Sciatic nerve (tissue), 2 donors: ENCODE data around the gene SORCS1. TPM values are rescaled to one million over a fixed set of nuclear protein-coding genes. Genes with fewer than 3 reads are reported as not detected.

ENCODE experiments used
- ATAC-seq: fragments of 200-7000 bp; cut with Tn5 transposase; one replicate; pipeline ENCODE4 v1.9.1; 2020; ENCODE audit warnings: mild to moderate bottlenecking, moderate library complexity
- DNase-seq: peaks from one replicate; pipeline ENCODE4 v3.0.0-alpha.2; 2020; ENCODE audit warnings: low spot score
- intact Hi-C: fragments of 100-400 bp; cut with DNase I; formaldehyde crosslinking; loops from one replicate; pipeline ENCODE4 v1.14.2; 2022
- total RNA-seq: library from RNA; stranded (reverse); fragmentation: NEBNext Ultra II Directional; extraction: Animal tissue kit (Norgen Biotek cat#: 25700); gene quantifications from one replicate; pipeline ENCODE4 v1.2.1, GENCODE V29; 2021
- donor health status: DM: no; HTN: no; CAD: no.
- donor health status: DM: no; HTN: no; CAD: no.

The SORCS1 gene
- total RNA-seq, 1 donor from 2014 or later = 80.5 TPM

DNA sequence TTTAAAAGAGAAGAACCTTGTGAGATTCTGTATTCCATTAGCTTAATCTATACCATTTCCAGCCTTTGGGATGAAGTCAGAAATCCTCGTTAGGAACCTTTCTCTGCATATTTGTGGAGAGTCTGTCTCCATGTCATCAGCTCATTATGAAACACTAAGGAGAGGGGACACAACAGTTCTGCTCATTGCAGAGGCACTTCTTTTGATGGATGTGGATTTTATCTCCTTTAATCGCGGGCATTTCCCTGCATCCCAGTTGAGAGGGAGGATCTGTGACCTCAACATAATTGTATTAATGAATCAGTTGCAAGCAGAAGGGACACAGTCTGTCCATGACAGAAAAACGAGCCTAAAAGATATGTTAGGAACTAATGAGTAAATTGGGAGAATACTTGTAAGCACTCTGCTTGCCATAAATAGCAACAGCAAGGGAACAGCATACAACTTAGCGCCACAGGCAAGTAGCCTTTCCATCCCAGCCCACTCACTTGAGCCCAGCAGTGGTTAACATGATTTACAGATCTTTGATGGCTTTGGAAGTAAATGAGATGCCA, 37.9 kb downstream of the SORCS1 start:
- ATAC-seq = no peak
- intact Hi-C loops = no loop called here
- no peak for DNase-seq

DNA sequence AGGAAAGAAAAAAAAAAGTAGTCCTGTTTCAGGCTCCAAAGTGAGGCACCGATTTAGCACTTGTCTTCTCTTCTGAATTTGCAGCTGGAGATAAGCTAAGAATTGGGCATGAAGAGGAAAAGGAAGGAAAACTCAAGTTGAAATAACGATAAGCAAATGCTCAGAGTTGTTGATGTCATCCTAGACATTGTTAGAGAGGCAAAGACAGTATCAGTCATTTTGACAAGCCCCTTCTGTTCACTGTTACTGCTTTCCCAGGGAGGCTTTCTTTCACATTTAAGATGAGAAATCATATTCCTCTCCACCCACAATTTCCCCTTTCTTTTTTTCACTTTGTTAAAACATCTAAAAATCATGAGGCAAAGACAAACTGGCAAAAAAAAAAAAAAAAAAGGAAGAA, 41.8 kb downstream of the SORCS1 start:
- DNase-seq (no peak), ATAC-seq (no peak)
- intact Hi-C loops = no loop called here

DNA sequence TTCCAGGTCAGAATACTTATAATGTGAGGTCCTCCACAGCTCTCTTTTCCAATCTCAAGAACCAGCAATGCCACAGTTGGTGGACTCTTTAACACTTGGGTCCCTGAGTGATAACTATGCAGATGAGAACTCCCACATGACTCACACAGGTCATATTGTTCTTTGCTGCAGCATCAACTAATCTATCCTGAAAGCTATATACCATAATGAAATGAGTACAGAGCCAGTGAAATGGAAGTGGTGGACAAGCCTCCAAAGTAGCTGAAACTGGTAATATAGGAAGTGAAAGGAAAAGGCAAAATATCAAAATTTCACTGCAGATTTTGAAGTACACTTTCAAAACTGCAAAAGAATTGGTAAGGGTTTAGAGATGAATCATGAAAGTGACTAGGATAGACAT, 45.6 kb downstream of the SORCS1 start:
- DNase-seq = no peak

DNA sequence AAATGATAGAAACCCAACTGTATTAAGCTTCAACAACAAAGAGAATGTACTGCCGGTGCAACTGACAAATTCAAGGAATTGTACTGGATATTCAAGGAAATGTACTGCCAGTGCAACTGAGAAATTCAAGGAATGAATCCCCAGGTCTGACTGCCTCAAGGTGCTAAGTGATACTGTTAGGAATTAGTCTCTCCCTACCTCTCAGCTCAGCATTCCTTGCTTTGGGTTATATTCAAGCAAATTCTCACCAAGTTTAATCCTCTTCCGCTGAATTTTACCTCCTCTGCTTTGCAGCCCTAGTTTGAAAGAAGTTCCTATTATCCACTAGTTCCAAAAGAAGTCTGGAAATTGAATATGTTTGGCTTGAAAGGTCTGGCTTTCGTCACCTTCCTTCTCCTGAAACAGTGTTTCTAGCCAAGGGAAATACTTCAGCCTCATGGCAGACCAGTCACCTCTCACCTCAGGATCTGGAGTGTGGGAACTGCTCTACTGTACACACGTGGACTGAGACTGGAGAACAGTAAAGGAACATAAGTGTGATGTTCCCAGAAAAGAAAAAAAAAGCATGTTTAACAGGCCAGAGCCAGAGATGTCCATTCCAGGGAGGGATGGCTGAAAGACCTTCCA, 60.4 kb downstream of the SORCS1 start:
- intact Hi-C loops = no loop called here
- ATAC-seq (no peak), DNase-seq (no peak)

More for the DNA sequence above, 45.6 kb downstream of the SORCS1 start:
- no peak for ATAC-seq
- intact Hi-C loops = no loop called here

DNA sequence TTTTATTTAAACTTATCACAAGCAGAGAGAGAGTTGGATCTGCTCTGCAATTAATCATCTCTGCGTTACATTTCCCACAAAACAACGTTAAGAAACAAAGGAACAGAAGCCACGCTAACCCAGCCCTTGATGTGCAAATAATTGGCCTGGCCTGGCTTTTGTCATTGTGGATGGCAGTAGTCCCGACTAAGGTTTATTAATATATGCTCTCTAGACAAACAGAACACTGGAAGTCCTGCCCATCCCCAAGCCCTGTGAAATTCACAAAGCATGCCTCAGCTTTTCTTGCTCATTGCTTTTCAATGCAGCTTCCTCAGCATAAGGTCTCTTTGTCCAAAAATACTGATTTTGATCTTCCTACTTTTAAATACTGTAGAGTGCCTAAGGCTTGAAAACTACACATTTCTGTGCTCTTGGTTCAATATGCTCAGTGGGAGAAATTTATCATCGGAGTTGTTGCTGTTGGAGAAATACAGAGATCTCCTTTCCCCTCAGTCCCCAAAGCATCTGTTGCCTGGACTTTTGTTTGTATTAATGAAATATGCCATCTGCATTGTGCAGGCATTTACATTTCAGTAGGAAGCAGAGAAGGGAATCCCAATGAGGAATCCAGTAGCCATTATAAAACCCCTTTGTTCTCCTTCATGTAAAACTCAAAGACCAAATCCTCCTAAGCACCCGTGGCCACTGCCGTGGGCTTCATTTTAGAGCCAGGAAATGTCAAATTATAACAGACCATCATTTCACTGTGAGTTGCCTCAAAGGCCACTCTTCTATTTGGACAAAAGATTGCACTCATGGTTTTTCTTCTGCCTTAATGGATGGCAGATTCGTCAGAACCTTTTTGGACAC, 61.1 kb downstream of the SORCS1 start:
- ATAC-seq (no peak), DNase-seq (no peak)
- intact Hi-C loops = no loop called here

DNA sequence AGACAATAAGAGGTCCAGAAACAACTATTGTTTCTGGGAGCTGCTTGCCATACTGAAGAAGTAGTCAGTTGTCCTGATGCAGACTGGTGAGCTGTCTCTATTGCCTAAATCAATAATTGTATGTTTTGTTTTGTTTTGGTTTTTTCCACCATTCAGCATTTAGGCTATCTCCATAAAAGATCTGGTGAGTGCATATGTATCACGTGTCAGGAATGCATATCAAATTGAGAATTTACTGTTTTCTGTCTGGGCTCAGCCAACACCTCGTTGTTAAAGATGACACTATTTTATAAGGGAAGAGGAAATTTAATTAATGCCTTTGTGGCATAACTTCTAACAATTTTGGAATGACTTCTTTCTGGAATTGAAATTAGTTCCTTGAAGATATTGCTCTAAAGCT, 66.2 kb downstream of the SORCS1 start:
- intact Hi-C loops = no loop called here
- no peak for DNase-seq
- ATAC-seq = no peak

DNA sequence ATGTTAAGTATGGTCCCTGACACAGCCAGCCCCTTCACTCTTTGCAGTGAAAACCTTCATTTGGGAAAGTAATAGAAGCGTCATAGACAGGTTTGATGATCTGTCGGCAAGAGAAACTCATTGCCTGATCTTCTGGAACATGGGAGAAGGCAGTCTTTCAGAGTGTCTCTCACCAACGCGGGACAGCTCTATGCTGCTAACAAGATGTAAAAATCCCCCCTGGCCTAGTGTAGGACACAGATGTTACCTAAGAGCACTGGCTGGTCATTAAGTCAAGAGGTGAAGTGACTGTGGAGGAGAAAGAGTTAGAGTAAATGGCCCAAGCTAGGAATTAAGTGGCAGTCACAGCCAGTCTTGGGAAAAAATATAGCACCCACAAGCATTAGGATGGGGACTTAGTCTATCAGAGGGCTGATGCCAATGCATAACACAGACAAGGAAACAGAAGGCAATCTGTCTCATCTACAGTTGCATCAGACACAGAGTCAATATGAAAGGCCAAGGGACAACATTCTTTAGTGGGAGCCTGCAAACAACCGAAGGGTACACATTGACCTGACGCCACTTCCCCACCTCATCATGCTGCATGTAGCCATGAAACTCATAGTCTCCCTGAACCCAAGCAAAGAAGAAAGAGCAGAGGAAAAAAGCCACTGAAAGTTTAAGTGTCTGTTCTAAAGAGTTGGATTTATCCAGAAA, 69.5 kb downstream of the SORCS1 start:
- ATAC-seq (no peak), DNase-seq (no peak)
- intact Hi-C loops = no loop called here

DNA sequence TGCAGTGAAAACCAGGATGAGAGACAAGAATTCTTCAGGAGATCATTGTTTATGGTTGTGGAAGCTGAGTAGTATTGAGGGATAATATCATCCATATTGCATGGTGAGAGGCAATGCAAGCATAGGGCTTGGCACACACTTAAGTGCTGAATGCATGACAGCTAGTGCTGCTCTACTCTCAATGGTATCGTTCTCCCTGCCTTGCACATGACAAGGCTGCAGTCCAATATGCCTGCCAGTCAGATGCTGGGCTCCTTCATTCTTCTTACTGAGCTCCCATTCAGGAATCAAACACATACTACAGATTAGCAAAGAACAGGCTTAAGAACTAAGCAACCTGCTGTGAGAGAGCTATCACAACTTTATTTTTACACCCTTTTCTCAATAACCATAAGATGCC, 72.2 kb downstream of the SORCS1 start:
- intact Hi-C loops = no loop called here
- no peak for DNase-seq
- no peak for ATAC-seq

DNA sequence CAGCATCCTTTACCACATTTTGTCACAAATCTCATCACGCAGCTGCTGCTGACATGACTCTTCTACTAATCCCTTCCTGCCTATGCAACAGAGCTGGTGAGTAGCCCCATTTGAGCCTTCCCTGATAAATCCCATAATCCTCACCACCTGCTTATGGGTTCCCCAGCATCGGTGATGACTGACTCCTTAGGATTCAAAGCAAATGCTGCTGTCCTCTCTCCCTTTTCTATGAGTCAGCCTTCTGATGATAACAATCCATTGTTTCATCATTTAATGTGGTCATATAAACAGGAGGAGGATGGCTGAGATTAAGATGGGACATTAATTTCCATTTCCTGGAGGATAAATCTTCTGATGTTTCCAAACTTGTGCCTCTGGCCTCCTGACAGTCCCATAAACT, 73.4 kb downstream of the SORCS1 start:
- no peak for ATAC-seq
- intact Hi-C loops = no loop called here
- DNase-seq = no peak

DNA sequence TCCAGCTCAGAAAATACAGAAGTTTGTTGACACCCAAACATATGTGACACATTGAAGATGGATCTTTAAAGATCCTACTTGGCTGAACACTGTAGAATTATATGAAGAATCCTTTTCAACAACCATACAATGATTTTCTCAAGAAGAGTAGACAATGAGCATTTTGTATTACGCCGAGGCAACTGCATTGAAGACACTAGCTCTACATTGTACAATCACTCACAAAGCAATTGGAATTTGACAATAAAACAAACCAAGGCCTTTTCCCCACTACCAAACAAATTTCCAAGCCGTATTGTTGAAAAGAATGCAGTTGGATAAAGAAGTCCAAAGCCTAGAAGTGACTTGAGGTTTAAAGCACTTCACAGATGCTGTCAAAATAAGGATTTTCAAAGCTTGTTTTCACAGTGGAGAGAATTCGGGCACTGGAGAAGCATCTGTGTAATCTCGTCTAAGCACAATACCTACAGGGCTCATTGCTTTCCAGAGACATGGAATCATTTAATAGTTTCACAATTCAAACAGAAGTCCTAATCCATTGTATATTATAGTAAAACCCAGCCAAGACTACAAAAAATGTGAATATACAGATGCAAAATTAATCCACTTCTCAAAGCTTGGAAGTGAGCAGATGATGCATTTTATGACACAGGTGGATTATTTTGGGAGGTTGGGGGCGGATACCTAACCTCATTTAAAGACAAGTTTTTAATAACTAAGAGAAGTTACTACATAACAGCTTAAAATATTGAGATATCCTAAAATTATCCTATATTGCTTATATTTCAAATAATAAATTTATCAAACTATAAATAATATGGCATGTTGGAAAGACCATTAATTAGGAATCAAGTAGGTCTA, 78.6 kb downstream of the SORCS1 start:
- DNase-seq = no peak
- intact Hi-C loops = no loop called here
- no peak for ATAC-seq

DNA sequence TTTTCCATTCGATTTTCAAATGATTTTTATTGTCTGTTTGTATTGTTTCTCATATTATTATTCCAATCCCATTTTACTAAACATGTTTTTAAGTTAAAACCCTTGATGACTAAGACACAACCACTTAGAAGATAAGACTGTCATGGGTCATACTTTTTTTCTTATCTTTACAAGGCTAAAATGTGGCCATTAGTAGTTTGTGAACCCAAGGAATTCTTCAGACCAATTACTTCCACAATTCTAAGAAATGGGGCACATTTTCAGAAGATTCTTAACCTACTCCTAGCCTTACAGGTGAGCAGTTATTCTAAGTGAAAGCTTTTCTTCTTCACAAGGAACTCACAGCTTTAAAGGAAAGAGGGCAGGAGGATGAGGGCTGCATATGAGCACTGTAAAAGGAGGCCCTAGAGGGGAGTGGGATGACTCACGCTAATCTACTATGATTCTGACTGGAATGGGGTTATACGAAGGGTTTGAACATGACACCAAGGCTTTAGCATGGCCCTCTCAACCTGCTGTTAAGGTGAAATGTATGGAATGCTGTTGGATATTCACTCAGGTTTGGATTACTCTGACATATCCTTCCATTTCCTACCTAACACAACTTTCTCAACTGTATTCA, 81.0 kb downstream of the SORCS1 start:
- no peak for ATAC-seq
- intact Hi-C loops = no loop called here
- no peak for DNase-seq

DNA sequence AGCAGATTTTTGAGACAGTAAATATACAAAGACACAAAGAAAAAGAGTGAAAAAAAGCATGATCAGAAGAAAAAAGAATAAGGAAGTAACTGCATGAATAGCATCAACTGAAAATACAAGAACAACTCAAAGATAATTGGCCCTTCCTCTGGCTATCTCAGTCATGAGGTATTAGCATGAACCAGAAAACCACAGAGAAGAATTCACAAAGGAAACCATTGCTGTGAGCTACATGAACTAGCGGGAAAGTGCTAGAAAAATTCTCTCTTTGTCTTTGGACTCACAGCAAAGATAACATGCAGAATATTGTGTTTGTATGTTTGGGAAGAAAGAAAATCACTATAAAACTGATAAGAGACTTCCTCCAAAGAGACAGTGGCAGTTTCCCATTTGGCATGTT, 82.9 kb downstream of the SORCS1 start:
- ATAC-seq (no peak), DNase-seq (no peak)
- intact Hi-C loops = no loop called here

DNA sequence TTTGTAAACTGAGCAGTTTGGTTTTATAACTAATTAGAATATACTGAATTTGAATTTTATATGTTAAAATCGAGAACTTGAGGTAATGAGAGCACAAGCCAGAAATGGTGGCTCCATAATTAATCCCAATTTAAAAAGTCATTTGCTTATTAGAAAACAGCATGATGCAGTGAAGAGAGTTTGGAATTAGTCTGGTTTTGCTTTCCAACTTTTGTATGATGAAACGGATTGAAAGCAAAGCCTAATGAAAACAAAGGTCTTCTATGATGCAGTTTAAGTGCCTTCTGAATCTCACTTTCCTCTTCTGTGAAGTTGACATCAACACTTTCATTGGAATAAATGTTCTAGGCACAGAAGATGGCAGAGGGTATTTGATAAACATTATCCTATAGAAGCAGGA, 89.4 kb downstream of the SORCS1 start:
- no peak for ATAC-seq
- intact Hi-C loops = no loop called here
- DNase-seq = no peak

DNA sequence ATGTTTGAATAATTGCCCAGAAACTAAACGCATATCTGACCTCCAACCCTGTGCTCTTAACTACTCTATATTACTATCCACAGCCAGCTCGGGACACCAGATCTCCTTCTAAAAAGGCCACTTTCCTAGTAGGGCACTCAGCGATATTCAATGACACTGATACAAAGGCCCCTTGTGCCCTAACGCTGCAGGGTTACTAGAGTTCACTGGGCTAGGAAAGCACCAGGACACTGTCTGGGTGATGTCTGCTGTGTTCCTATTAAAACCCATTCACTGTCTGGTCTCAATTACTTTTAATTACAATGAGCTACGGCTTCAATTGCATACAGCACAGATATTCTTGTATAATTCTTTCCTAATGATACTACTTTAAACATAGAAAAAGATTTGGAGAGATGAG, 91.7 kb downstream of the SORCS1 start:
- intact Hi-C loops = no loop called here
- DNase-seq (no peak), ATAC-seq (peak; percentile 59)

DNA sequence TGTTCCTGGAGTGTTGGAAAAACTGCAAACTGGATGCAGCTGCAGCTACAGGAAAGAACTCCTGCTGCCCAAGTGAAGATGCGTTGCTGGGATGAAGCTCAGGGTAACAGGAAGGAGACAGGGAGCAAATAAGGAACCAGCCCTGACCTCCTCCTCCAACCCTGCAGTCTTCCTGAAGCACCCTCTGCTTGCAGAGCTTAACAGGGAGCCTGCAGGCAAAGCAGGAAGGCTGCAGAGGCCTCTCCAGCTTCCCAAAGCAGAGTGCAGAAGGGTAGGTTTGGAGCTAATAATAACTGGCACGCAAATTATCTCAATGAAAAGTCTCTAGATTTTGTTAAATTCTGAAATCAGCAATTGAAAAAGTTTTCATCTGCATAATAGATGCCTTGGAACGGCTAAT, 92.5 kb downstream of the SORCS1 start:
- no peak for DNase-seq
- intact Hi-C loops = no loop called here
- ATAC-seq = no peak

DNA sequence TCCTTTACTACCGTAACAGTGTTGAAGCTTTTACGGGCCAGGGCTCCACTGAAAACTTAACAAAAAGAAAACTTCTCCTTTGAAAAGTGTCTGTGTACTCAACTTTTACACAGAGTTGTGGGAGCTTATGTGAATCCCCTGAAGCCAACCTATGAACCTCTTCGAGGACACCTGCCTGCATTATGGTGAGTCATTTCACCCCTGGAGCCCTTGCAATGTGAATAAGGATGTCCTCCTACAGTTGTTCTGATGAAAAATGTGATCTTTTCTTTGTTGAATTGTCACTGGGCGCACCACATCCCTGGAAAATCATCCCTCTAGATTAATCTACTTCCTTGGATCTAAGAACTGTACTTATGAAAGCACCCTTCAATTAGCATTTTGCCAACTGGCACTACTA, 93.2 kb downstream of the SORCS1 start:
- ATAC-seq = no peak
- intact Hi-C loops = no loop called here
- DNase-seq = no peak

DNA sequence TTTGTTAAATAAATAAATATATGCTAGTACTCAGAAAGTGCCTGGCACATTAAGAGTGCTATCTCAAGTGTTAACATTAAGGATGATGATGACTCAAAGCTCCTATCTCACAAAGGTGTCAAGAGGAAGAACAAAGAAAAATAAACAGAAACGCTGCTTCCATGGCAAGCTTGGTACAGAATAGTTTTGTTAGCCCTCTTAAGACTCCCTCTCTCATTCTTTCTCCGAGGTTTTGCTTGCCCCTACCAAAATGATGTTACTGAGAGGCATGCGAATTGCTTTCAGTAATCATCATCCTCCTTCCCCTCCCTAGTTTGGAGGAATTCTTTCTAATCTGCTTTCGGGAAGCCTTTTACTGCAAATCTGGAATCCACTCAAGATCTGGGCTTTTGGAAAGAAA, 96.7 kb downstream of the SORCS1 start:
- no peak for DNase-seq
- intact Hi-C loops = no loop called here
- ATAC-seq = no peak

DNA sequence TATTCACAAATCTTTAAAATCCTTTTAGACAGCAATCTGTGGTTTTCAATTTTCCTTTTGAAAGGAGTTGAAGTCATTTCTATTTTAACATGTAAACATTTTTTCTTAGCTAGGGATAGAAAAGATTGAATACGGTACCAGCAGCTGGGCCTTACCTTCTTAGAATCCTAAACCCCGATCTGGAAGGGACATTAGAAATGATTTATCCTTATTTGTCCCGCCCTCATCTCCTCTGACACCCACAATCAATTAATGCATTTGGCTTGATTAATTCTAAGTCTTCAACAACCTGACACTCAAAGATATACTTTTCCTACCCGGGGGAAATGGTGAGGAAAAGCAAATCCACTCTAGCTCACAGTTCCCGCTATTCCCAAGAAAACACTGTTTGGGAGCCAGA, 100.4 kb downstream of the SORCS1 start:
- DNase-seq = no peak
- intact Hi-C loops = no loop called here
- no peak for ATAC-seq

DNA sequence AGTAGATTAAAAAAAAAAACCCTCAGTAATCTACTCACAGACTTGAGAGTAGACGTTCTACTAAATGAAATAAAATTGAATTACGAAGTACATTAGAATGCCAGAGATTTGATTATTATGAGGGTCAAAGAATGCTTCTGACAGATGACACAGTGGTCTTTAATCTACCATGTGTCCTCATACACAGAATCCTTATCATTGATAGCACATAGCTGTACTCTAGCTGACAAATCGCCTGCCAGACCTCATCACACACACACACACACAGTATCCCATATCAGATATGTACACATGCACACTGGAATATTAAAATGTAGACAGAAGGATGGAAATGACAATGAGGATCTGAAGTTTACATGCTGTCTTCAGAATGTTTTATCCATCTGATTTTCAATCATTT, 104.6 kb downstream of the SORCS1 start:
- intact Hi-C loops = no loop called here
- ATAC-seq = no peak
- no peak for DNase-seq
